A673 (cell line): Measurements from ENCODE around the gene C5orf52. TPM values are rescaled to one million over a fixed set of nuclear protein-coding genes. Genes with fewer than 3 reads are reported as not detected.

Experiments
- BruUV-seq: library from RNA; stranded (reverse); fragments of 400-500 nt; replicated peaks from 2 replicates; lab custom pipeline; 2021; lab: Mats Ljungman, UMichigan
- CTCF ChIA-PET: fragments of 300-600 bp; sonication (Branson Sonifier 250); formaldehyde crosslinking; loops from one replicate; lab custom pipeline; 2022; ENCODE audit warnings: antibody characterized with exemption; lab: Charles Lee
- POLR2A ChIA-PET: fragments of 300-600 bp; sonication (Branson Sonifier 250); formaldehyde crosslinking; loops from one replicate; lab custom pipeline; 2022; ENCODE audit warnings: antibody characterized with exemption; ENCODE audit not compliant: low non-redundant PET; lab: Charles Lee
- DNase-seq: peaks from one replicate; pipeline ENCODE4 v3.0.0-alpha.2; 2015; ENCODE audit warnings: low spot score
- H3K27ac ChIP-seq: fragments of 200-600 bp; sonication (generic); 2 replicates; pipeline ENCODE4 v1.5.1; 2016; ENCODE audit warnings: mixed run types, low read depth, mild to moderate bottlenecking, mixed read lengths, antibody characterized with exemption, low read length; ENCODE audit not compliant: poor library complexity, severe bottlenecking
- H3K27me3 ChIP-seq: fragments of 200-600 bp; sonication (generic); replicated peaks from 2 replicates; pipeline ENCODE4 v1.6.1; 2017; ENCODE audit warnings: mixed run types, low read depth, mild to moderate bottlenecking, mixed read lengths, antibody characterized with exemption, low read length; ENCODE audit not compliant: insufficient read depth, poor library complexity
- H3K36me3 ChIP-seq: fragments of 200-600 bp; sonication (generic); 2 replicates; pipeline ENCODE4 v1.6.1; 2016; ENCODE audit warnings: mixed run types, mild to moderate bottlenecking, mixed read lengths, antibody characterized with exemption, low read length; ENCODE audit not compliant: insufficient read depth, poor library complexity, severe bottlenecking
- H3K4me1 ChIP-seq: fragments of 200-600 bp; sonication (generic); 2 replicates; pipeline ENCODE4 v1.6.1; 2017; ENCODE audit warnings: mixed run types, mild to moderate bottlenecking, mixed read lengths, antibody characterized with exemption, low read length; ENCODE audit not compliant: insufficient read depth, poor library complexity, severe bottlenecking
- H3K4me3 ChIP-seq: fragments of 200-600 bp; sonication (generic); 2 replicates; pipeline ENCODE4 v1.5.1; 2016; ENCODE audit warnings: low read depth, mixed run types, mild to moderate bottlenecking, mixed read lengths, low read length; ENCODE audit not compliant: poor library complexity, severe bottlenecking
- H3K9me3 ChIP-seq: fragments of 200-600 bp; sonication (generic); 2 replicates; pipeline ENCODE4 v1.6.1; 2016; ENCODE audit warnings: mixed run types, low read depth, mild to moderate bottlenecking, mixed read lengths, antibody characterized with exemption, low read length; ENCODE audit not compliant: poor library complexity, severe bottlenecking
- CTCF ChIP-seq: fragments of 300-800, 200-600 bp; sonication (generic); conservative IDR thresholded peaks from 2 replicates; pipeline ENCODE4 v1.5.1; 2017; ENCODE audit warnings: low read depth, mild to moderate bottlenecking, antibody characterized with exemption, low read length, moderate library complexity, mixed read lengths
- EZH2 ChIP-seq: fragments of 200-600 bp; sonication (generic); IDR thresholded peaks from 2 replicates; pipeline ENCODE4 v1.6.1; 2017; ENCODE audit warnings: borderline replicate concordance, low read depth, mild to moderate bottlenecking, mixed read lengths, antibody characterized with exemption, low read length; ENCODE audit not compliant: poor library complexity, severe bottlenecking
- intact Hi-C: fragments of 100-400 bp; cut with micrococcal nuclease; formaldehyde crosslinking; loops from one replicate; pipeline ENCODE4 v1.10.0; 2022; ENCODE audit not compliant: unreplicated experiment
- total RNA-seq: library from RNA; stranded (reverse); gene quantifications from 2 replicates; pipeline ENCODE4 v1.2.3, GENCODE V29; 2021

Gene C5orf52
- total RNA-seq, 1 experiment from 2014 or later = not detected

GRCh38 chr5:157652377-157652692, 19.0 kb upstream of the C5orf52 start, which contains the start of gene SOX30:
TSS of gene SOX30 (minus strand) at chr5:157652438. CDS start at chr5:157652078, 360 bp downstream.
- Histone ChIP-seq H3K4me1 (no peaks in the 10 kb centered on the region), H3K4me3 (no peak within 1 kb of the TSS), H3K27ac (no peak within 1 kb of the TSS), H3K27me3 (no peaks in the 10 kb centered on the region), H3K36me3 (no peaks in the 10 kb centered on the region), H3K9me3 (peaks cover 2% of the 10 kb centered on the region)
- CTCF ChIA-PET = no interaction called here
- POLR2A ChIA-PET = no interaction called here
- intact Hi-C loops = no loop called here
- no peak for TF ChIP-seq CTCF
- no peak for TF ChIP-seq EZH2
- no TSS peak for BruUV-seq
- no peak for DNase-seq

GRCh38 chr5:157657516-157657915, 13.8 kb upstream of the C5orf52 start:
- no peaks in the 10 kb centered on the region for H3K36me3 ChIP-seq
- no peaks in the 10 kb centered on the region for H3K4me1 ChIP-seq
- H3K27me3 ChIP-seq = no peaks in the 10 kb centered on the region
- H3K27ac ChIP-seq = no peak overlapping the region
- TF ChIP-seq CTCF = no peak
- no peak for TF ChIP-seq EZH2
- ChIA-PET CTCF (no interaction called here), POLR2A (no interaction called here)
- peaks cover 11% of the 10 kb centered on the region for H3K9me3 ChIP-seq
- BruUV-seq = no TSS peak
- no peak for DNase-seq
- no peak overlapping the region for H3K4me3 ChIP-seq
- intact Hi-C loops = no loop called here

- H3K9me3 ChIP-seq = peaks cover 11% of the 10 kb centered on the region
- H3K4me3 ChIP-seq = no peak overlapping the region
- no peak for TF ChIP-seq EZH2
- TF ChIP-seq CTCF = no peak
- POLR2A ChIA-PET = no interaction called here
- no peaks in the 10 kb centered on the region for H3K27me3 ChIP-seq
- intact Hi-C loops = no loop called here
- CTCF ChIA-PET = no interaction called here
- H3K27ac ChIP-seq = no peak overlapping the region
- H3K4me1 ChIP-seq = no peaks in the 10 kb centered on the region
- BruUV-seq = no TSS peak
- DNase-seq = no peak
- H3K36me3 ChIP-seq = no peaks in the 10 kb centered on the region
These were observed 12.4 kb upstream of the C5orf52 start for GRCh38 chr5:157658893-157659292.
